ENCODE measurements around the gene SLC35C1. TPM values are rescaled to one million over a fixed set of nuclear protein-coding genes. Genes with fewer than 3 reads are reported as not detected.

The SLC35C1 gene
- polyA plus RNA-seq (2012; ENCODE audit: insufficient read depth, insufficient read length, low read depth), result 12.7 TPM

DNA sequence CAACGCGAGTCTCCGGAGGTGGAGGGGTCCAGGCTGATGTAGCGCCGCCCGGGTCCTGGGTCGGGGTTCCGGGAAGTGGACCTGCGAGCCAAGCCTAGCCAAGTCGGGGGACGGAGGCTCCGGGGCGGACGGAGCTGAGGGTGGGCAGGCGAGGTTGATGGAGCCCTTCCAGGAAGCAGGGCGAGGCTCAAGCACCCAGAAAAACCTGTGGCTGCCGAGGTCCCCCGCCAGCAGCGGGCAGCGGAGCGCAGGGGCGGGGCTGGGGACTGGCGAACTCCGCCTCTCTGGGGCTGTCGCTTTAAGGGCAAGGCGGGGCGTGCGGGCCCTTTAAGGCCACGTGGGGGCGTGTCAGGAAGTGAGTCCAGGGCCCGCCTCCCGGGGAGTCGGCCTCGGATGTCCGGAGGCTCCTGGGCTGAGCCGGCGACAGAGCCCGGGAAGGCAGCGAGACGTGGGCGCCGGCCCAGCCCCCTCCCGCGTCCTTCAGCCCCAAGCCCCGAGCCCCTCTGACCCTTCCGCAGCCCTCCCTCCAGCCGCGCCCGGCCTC lies at the start of gene SLC35C1:
TSS of gene SLC35C1 (plus strand) at position 389 of the 544 bp plus-strand sequence. CDS start 653 bp downstream, outside the sequence.
- Histone ChIP-seq H3K9me3 (no peaks in the 10 kb centered on the region), H3K27me3 (no peaks in the 10 kb centered on the region), H3K4me1 (no peaks in the 10 kb centered on the region), H3K4me3 (ENCODE audit: low read depth, low read length) (peak within 1 kb of the TSS; percentile 68), H3K36me3 (no peaks in the 10 kb centered on the region)
- TF ChIP-seq, protein P1, sequence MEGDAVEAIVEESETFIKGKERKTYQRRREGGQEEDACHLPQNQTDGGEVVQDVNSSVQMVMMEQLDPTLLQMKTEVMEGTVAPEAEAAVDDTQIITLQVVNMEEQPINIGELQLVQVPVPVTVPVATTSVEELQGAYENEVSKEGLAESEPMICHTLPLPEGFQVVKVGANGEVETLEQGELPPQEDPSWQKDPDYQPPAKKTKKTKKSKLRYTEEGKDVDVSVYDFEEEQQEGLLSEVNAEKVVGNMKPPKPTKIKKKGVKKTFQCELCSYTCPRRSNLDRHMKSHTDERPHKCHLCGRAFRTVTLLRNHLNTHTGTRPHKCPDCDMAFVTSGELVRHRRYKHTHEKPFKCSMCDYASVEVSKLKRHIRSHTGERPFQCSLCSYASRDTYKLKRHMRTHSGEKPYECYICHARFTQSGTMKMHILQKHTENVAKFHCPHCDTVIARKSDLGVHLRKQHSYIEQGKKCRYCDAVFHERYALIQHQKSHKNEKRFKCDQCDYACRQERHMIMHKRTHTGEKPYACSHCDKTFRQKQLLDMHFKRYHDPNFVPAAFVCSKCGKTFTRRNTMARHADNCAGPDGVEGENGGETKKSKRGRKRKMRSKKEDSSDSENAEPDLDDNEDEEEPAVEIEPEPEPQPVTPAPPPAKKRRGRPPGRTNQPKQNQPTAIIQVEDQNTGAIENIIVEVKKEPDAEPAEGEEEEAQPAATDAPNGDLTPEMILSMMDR (IDR thresholded peaks at IDR 0.05; ENCODE audit: low read depth, low read length), result no peak
- peak; percentile 91 for DNase-seq

DNA sequence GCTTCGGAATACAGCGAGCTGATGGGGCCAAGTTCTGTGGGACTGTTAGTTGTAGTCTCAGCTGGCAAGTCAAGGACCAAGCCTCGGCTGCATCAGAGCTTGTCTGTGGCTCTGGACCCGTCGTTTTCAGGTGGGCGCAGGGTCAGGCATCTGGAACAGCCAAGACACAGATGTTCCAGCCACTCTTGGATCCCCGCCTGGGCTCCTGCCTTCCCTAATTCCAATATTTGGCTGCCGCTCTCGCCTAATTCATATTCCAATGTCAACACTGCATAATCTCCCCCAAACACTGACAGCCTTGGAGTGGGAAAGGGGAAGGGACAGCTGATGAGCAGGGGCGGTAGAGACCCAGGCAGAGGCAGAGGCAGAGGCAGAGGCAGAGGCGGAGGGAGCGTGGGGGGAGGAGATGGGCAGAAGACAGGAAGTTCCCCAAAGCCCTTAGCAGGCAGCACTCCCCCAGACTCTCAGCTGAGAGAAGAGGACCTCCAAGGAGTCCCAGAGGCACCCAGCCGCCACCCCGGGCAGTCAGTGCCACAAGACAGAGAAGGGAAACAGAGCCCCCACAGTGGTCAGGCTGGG lies 49.6 kb upstream of the SLC35C1 start:
- no peak overlapping the region for H3K4me3 ChIP-seq (ENCODE audit: low read depth, low read length)
- no peak for DNase-seq
- H3K36me3 ChIP-seq, result no peaks in the 10 kb centered on the region
- no peaks in the 10 kb centered on the region for H3K27me3 ChIP-seq
- TF ChIP-seq, protein P1 (IDR thresholded peaks at IDR 0.05; ENCODE audit: low read depth, low read length), result no peak
- H3K4me1 ChIP-seq, result no peaks in the 10 kb centered on the region
- no peaks in the 10 kb centered on the region for H3K9me3 ChIP-seq

DNA sequence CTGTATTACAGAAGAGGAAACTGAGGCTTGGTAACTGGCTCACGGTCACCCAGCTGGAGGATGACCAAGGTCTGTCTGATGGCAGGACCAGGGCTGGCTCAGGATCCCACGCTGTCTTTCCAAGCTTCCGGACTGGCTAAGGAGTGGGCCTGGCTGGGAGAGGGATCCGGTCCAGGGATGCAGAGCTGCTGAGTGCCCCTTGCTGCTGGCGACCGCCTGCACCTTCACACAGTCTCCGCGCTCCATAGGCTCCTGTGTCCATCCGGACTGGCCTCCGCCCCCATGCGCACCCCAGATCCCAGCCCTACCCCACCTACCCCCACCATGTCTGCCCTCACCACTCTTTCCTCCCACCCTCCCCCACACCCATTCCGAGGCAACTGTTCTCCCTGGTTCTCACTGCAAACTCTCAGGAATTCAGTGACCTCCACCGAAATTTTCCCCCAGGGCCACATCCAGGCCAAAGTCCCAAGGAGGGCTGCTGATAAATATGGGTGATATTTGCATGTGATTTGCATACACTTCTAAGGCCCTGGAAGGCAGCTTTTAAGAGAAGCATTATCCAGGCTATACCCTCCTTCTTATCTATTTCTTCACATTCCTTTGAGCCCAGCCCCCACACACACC lies 48.5 kb upstream of the SLC35C1 start:
- H3K4me1 ChIP-seq, result no peaks in the 10 kb centered on the region
- TF ChIP-seq, protein P1 (IDR thresholded peaks at IDR 0.05; ENCODE audit: low read depth, low read length), result no peak

DNA sequence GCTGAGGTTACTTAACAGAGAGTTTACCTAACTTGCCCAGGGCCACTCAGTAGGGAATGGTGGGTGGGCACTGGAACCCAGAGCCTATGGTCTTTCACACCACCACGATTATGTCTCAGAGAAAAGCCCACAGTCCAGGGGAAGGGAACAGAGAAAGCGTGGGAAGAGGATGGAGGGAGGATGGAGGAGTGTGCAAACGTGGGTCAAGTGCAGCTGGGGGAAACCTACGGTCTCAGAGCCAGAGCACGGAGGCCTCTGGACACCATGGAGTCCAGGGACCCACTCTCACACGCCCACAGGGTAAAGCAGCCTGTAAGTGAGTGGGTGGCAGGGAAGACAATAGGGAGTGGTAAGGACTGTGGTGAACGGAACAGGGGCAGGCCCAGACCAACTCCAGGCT lies 47.3 kb upstream of the SLC35C1 start:
- DNase-seq, result no peak
- no peaks in the 10 kb centered on the region for H3K4me1 ChIP-seq
- no peak overlapping the region for H3K4me3 ChIP-seq (ENCODE audit: low read depth, low read length)
- H3K27me3 ChIP-seq, result no peaks in the 10 kb centered on the region
- TF ChIP-seq, protein P1 (IDR thresholded peaks at IDR 0.05; ENCODE audit: low read depth, low read length), result no peak
- H3K9me3 ChIP-seq, result no peaks in the 10 kb centered on the region
- H3K36me3 ChIP-seq, result no peaks in the 10 kb centered on the region

More for the DNA sequence above, 48.5 kb upstream of the SLC35C1 start:
- no peaks in the 10 kb centered on the region for H3K27me3 ChIP-seq
- no peak for DNase-seq
- H3K4me3 ChIP-seq (ENCODE audit: low read depth, low read length), result no peak overlapping the region
- no peaks in the 10 kb centered on the region for H3K9me3 ChIP-seq
- no peaks in the 10 kb centered on the region for H3K36me3 ChIP-seq

DNA sequence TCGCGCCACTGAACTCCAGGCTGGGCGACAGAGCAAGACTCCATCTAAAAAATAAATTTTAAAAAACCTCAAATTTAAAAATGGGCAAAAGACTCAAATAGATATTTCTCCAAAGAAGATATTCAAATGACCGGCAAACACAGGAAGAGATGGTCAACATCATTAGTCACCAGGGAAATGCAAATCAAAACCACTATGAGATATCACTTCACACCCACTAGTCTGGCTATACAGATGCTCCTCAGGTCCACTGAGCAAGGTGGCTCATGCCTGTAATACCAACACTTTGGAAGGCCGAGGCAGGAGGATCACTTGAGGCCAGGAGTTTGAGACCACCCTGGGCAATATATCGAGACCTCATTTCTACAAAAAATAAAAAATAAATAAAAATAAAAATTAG lies 43.3 kb upstream of the SLC35C1 start:
- Histone ChIP-seq H3K36me3 (no peaks in the 10 kb centered on the region), H3K4me1 (no peaks in the 10 kb centered on the region), H3K4me3 (ENCODE audit: low read depth, low read length) (no peak overlapping the region), H3K9me3 (no peaks in the 10 kb centered on the region), H3K27me3 (no peaks in the 10 kb centered on the region)
- DNase-seq, result no peak
- TF ChIP-seq, protein P1 (IDR thresholded peaks at IDR 0.05; ENCODE audit: low read depth, low read length), result no peak

DNA sequence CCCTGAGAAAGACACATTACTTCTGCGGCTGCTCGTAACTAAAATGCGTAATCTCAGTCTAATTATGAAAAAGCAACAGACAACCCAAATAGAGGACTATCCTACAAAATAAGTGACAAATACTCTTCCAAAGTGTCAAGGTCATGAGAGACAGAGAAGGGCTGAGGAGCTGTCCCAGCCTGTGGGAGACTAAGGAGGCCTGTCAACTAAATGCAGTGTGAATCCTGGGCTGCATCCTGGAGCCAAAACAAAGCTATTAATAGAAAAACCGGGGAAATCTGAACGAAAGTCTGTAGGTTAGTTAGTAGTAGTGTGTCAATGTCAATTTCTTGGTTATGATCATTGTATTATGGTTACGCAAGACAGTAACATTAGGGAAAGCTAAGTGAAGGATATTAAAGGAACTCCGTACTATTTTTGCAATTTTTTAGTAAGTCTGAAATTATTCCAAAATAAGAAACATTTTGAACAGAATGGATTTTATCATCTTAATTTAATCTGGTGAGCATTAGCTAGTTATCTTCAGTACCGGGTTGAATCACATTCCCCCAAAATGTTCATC lies 39.8 kb upstream of the SLC35C1 start:
- H3K4me3 ChIP-seq (ENCODE audit: low read depth, low read length), result no peak overlapping the region
- H3K4me1 ChIP-seq, result no peaks in the 10 kb centered on the region
- TF ChIP-seq, protein P1 (IDR thresholded peaks at IDR 0.05; ENCODE audit: low read depth, low read length), result no peak
- H3K9me3 ChIP-seq, result no peaks in the 10 kb centered on the region
- no peaks in the 10 kb centered on the region for H3K36me3 ChIP-seq
- H3K27me3 ChIP-seq, result no peaks in the 10 kb centered on the region
- DNase-seq, result no peak

Data from BE2C (cell line).